IMR-90 (cell line): ENCODE measurements around the gene FOXP1. TPM values are rescaled to one million over a fixed set of nuclear protein-coding genes. Genes with fewer than 3 reads are reported as not detected.
A peak's percentile ranks its signal among the peaks of the same experiment; 100 is the strongest.

Source experiments
- ATAC-seq: fragments of 200-7000 bp; cut with Tn5 transposase; 2 replicates; pipeline ENCODE4 v1.9.1; 2020; ENCODE audit warnings: low read depth, mild to moderate bottlenecking, moderate library complexity
- BruUV-seq: library from RNA; stranded (reverse); fragments of 400-500 nt; replicated peaks from 2 replicates; lab custom pipeline; 2021; lab: Mats Ljungman, UMichigan
- CTCF ChIA-PET: fragments of 300-600 bp; formaldehyde crosslinking; extraction: SDS; loops from one replicate; lab custom pipeline; 2021; ENCODE audit warnings: antibody characterized with exemption; lab: Yijun Ruan, JAX
- POLR2A ChIA-PET: fragments of 300-600 bp; sonication (Branson Sonifier 250); formaldehyde crosslinking; loops from one replicate; lab custom pipeline; 2022; ENCODE audit warnings: antibody characterized with exemption; ENCODE audit not compliant: unreplicated experiment; lab: Charles Lee
- DNase-seq: peaks from one replicate; pipeline ENCODE4 v3.0.0; 2013
- H2AFZ ChIP-seq: replicated peaks from 2 replicates; pipeline ENCODE3; 2013; ENCODE audit warnings: low read length, mild to moderate bottlenecking; ENCODE audit not compliant: poor library complexity
- H2AK5ac ChIP-seq: 2 replicates; pipeline ENCODE4 v1.6.1; 2013; ENCODE audit warnings: low read depth, low read length, inconsistent platforms
- H2AK9ac ChIP-seq: replicated peaks from 2 replicates; pipeline ENCODE3; 2013; ENCODE audit warnings: mild to moderate bottlenecking, low read depth, low read length, moderate library complexity; ENCODE audit not compliant: poor library complexity
- H2BK120ac ChIP-seq: 2 replicates; pipeline ENCODE4 v1.6.1; 2013; ENCODE audit warnings: low read depth, low read length, inconsistent platforms
- H2BK15ac ChIP-seq: 3 replicates; pipeline ENCODE4 v1.6.1; 2013; ENCODE audit warnings: low read depth, low read length, inconsistent platforms
- H2BK20ac ChIP-seq: 2 replicates; pipeline ENCODE4 v1.6.1; 2013; ENCODE audit warnings: low read depth, mild to moderate bottlenecking, inconsistent platforms, low read length, moderate library complexity
- H2BK5ac ChIP-seq: 2 replicates; pipeline ENCODE4 v1.6.1; 2013; ENCODE audit warnings: mild to moderate bottlenecking, low read depth, low read length, inconsistent platforms; ENCODE audit not compliant: poor library complexity, severe bottlenecking
- H3K14ac ChIP-seq: replicated peaks from 2 replicates; pipeline ENCODE4 v1.6.1; 2013; ENCODE audit warnings: low read depth, low read length, inconsistent platforms
- H3K18ac ChIP-seq: 2 replicates; pipeline ENCODE4 v1.6.1; 2013; ENCODE audit warnings: low read depth, low read length, control low read depth
- H3K23ac ChIP-seq: 2 replicates; pipeline ENCODE4 v1.6.1; 2013; ENCODE audit warnings: low read depth, low read length, inconsistent platforms
- H3K27ac ChIP-seq: 2 replicates; pipeline ENCODE4 v1.5.1; 2013; ENCODE audit warnings: mild to moderate bottlenecking, control low read depth, low read length; ENCODE audit not compliant: insufficient read depth
- H3K27me3 ChIP-seq: 2 replicates; pipeline ENCODE4 v1.6.1; 2013; ENCODE audit warnings: low read length; ENCODE audit not compliant: control insufficient read depth, insufficient read depth
- H3K36me3 ChIP-seq: 2 replicates; pipeline ENCODE4 v1.6.1; 2013; ENCODE audit warnings: low read length, mixed read lengths; ENCODE audit not compliant: control insufficient read depth, insufficient read depth
- H3K4ac ChIP-seq: 2 replicates; pipeline ENCODE4 v1.6.1; 2013; ENCODE audit warnings: low read depth, low read length, inconsistent platforms
- H3K4me1 ChIP-seq: 2 replicates; pipeline ENCODE4 v1.6.1; 2013; ENCODE audit warnings: low read length, mixed read lengths; ENCODE audit not compliant: control insufficient read depth, insufficient read depth
- H3K4me2 ChIP-seq: 2 replicates; pipeline ENCODE4 v1.6.1; 2013; ENCODE audit warnings: low read depth, mild to moderate bottlenecking, control low read depth, low read length, moderate library complexity
- H3K4me3 ChIP-seq: 2 replicates; pipeline ENCODE4 v1.5.1; 2013; ENCODE audit warnings: low read depth, mild to moderate bottlenecking, control low read depth, low read length, moderate library complexity; ENCODE audit not compliant: insufficient read depth
- H3K56ac ChIP-seq: 2 replicates; pipeline ENCODE4 v1.6.1; 2013; ENCODE audit warnings: low read length, inconsistent platforms; ENCODE audit not compliant: insufficient read depth; ENCODE audit errors: extremely low read depth
- H3K79me1 ChIP-seq, 2 experiments: 2 replicates each; pipeline ENCODE4 v1.6.1; 2013; ENCODE audit warnings: low read length in 2 of 2, inconsistent platforms in 1 of 2, low read depth in 1 of 2
- H3K9ac ChIP-seq: 2 replicates; pipeline ENCODE4 v1.6.1; 2013; ENCODE audit warnings: low read depth, low read length, control low read depth
- H3K9me1 ChIP-seq: 2 replicates; pipeline ENCODE4 v1.6.1; 2013; ENCODE audit warnings: low read length, inconsistent platforms; ENCODE audit not compliant: insufficient read depth
- H3K9me3 ChIP-seq: 2 replicates; pipeline ENCODE4 v1.6.1; 2013; ENCODE audit warnings: low read length; ENCODE audit not compliant: control insufficient read depth, insufficient read depth
- H4K20me1 ChIP-seq: 2 replicates; pipeline ENCODE4 v1.6.1; 2013; ENCODE audit warnings: low read length, inconsistent platforms; ENCODE audit not compliant: insufficient read depth
- H4K5ac ChIP-seq: 2 replicates; pipeline ENCODE4 v1.6.1; 2013; ENCODE audit warnings: mild to moderate bottlenecking, low read depth, low read length, control low read depth
- H4K8ac ChIP-seq, 2 experiments: 2 replicates each; pipeline ENCODE4 v1.6.1; 2013; ENCODE audit warnings: low read depth in 2 of 2, low read length in 2 of 2, control low read depth in 1 of 2, inconsistent platforms in 1 of 2
- H4K91ac ChIP-seq: 2 replicates; pipeline ENCODE4 v1.6.1; 2013; ENCODE audit warnings: low read depth, low read length, inconsistent platforms; ENCODE audit not compliant: insufficient read depth
- FOS ChIP-seq: fragments of 150-350 bp; IDR thresholded peaks from 2 replicates; pipeline ENCODE4 v1.6.1; 2016; ENCODE audit warnings: low read depth, low read length
- MAFK ChIP-seq: IDR thresholded peaks from 2 replicates; pipeline ENCODE4 v1.6.1; 2012; ENCODE audit warnings: low read depth, low read length, improper control_type of control experiment
- MXI1 ChIP-seq: IDR thresholded peaks from 2 replicates; pipeline ENCODE4 v1.6.1; 2012; ENCODE audit warnings: low read depth, mild to moderate bottlenecking, low read length, moderate library complexity, borderline replicate concordance
- WGBS, 2 experiments: methylation state at CpG; one replicate each; pipeline versions ENCODE4 v1.1.5 to v1.1.7; 2013; ENCODE audit warnings: missing lambda C conversion rate in 2 of 2; ENCODE audit not compliant: insufficient read length in 1 of 2; ENCODE audit errors: extremely low coverage in 2 of 2; 5-methylcytosine and 5-hydroxymethylcytosine counted together
- dilution Hi-C: fragments of 300-500 bp; cut with HindIII; formaldehyde crosslinking; loops from one replicate; pipeline ENCODE4 v1.14.3; 2018; ENCODE audit warnings: low sequenced_read_pairs; ENCODE audit not compliant: unreplicated experiment
- in situ Hi-C: fragments of 300-500 bp; cut with MboI; formaldehyde crosslinking; loops from 3 replicates; pipeline ENCODE4 v1.14.3; 2019; ENCODE audit warnings: low sequenced_read_pairs, inconsistent platforms, mixed read lengths
- intact Hi-C: fragments of 100-400 bp; cut with micrococcal nuclease; formaldehyde crosslinking; loops from 2 replicates; pipeline ENCODE4 v1.10.0; 2022
- polyA plus RNA-seq, 3 experiments: library from polyadenylated mRNA; depleted of rRNA; stranded (reverse); fragments of >200 nt; gene quantifications; 2 replicates each; pipeline ENCODE4 v1.2.3, GENCODE V29; 2012; ENCODE audit warnings: low replicate concordance in 1 of 3
- total RNA-seq: library from RNA; depleted of rRNA; stranded (reverse); fragments of >200 nt; gene quantifications from 2 replicates; pipeline ENCODE4 v1.2.3, GENCODE V29; 2012

FOXP1 gene
- total and polyA plus RNA-seq, 2 of the 4 experiments (the other 2 are of a cell fraction), result 37.0 to 132 TPM

DNA sequence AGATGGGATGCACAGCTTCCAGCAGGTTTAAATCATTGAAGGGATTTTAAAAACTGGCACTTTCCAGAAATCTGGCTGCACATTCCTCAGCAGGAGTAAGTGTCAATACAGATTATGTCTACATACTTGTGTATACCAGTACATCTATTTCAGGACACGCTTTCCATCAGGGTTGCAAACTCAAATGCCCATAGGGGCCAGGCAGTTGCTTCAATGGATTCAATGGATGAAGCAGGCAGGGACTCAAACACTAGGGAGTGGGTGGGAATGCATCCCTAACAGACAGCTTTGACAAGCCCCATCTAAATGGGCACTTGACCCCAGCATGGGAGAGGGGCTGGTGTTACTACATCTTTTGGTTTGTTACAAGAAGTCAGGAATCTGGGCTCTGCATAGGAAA, 136.8 kb downstream of the FOXP1 start:
- Histone ChIP-seq H2AK5ac (peak overlapping the region; percentile 65; the same call in 1 of the 2 replicates), H2BK20ac (peak overlapping the region; percentile 96), H4K20me1 (no peaks in the 10 kb centered on the region), H2AFZ (no peak overlapping the region), H4K5ac (no peak overlapping the region), H3K27me3 (no peaks in the 10 kb centered on the region), H4K8ac (peak overlapping the region in 1 of 2 experiments; percentile 90; a peak in 2 of 4 replicates), H4K91ac (peak overlapping the region; percentile 64), H3K36me3 (no peaks in the 10 kb centered on the region), H3K4ac (peak overlapping the region; percentile 92), H2BK15ac (peak overlapping the region; percentile 91; the same call in 2 of the 3 replicates), H3K9ac (no peak overlapping the region), H3K9me3 (no peaks in the 10 kb centered on the region), H3K27ac (no peak overlapping the region), H3K18ac (peak overlapping the region; percentile 30; the same call in 1 of the 2 replicates), H3K79me1 (peaks cover 26 to 73% of the 10 kb centered on the region in 2 experiments), H3K4me1 (peaks cover 33% of the 10 kb centered on the region), H3K4me2 (no peak overlapping the region), H3K14ac (peak overlapping the region; percentile 50; the same call in 1 of the 2 replicates), H2AK9ac (no peak overlapping the region), H3K4me3 (no peak overlapping the region), H3K56ac (no peak overlapping the region), H2BK120ac (peak overlapping the region; percentile 96), H3K9me1 (peaks cover 27% of the 10 kb centered on the region), H3K23ac (peak overlapping the region; percentile 65; the same call in 1 of the 2 replicates), H2BK5ac (no peak overlapping the region)
- WGBS, 2 experiments, result no CpG with 5 or more reads among the region's 1 CpG
- TF ChIP-seq MXI1, result no peak
- no peak for TF ChIP-seq FOS
- TF ChIP-seq MAFK, result no peak
- no TSS peak for BruUV-seq
- in situ Hi-C loops, result no loop called here
- intact Hi-C loops, result no loop called here
- CTCF ChIA-PET, result no interaction called here
- DNase-seq (no peak), ATAC-seq (no peak)
- POLR2A ChIA-PET, result no interaction called here
- dilution Hi-C loops, result no loop called here
